Fibroblast of the aortic adventitia (primary cell): ENCODE data around the gene VEGFC. TPM values are rescaled to one million over a fixed set of nuclear protein-coding genes. Genes with fewer than 3 reads are reported as not detected.
A peak's percentile ranks its signal among the peaks of the same experiment; 100 is the strongest.

Source experiments
- DNase-seq: peaks from one replicate; pipeline ENCODE4 v3.0.0-alpha.2; 2010; ENCODE audit warnings: low read depth
- H3K4me3 ChIP-seq: 2 replicates; pipeline ENCODE4 v1.5.1; 2011; ENCODE audit warnings: low read depth, mild to moderate bottlenecking, control low read depth, low read length, moderate library complexity
- CTCF ChIP-seq: IDR thresholded peaks from 2 replicates; pipeline ENCODE4 v1.5.1; 2011; ENCODE audit warnings: mild to moderate bottlenecking, low read length, control low read depth, inconsistent platforms; ENCODE audit not compliant: insufficient read depth
- total RNA-seq: library from RNA; depleted of rRNA; stranded (reverse); fragments of >200 nt; gene quantifications from 2 replicates; pipeline ENCODE4 v1.2.3, GENCODE V29; 2012; ENCODE audit warnings: low replicate concordance

The VEGFC gene
- total RNA-seq, 1 donor: 42.9 TPM

- TF ChIP-seq CTCF: no peak
- no peak overlapping the region for H3K4me3 ChIP-seq
- peak; percentile 28 for DNase-seq
These were observed 65.9 kb downstream of the VEGFC start for GRCh38 chr4:176726803-176727202.

GRCh38 chr4:176721459-176721858 is 71.3 kb downstream of the VEGFC start:
- TF ChIP-seq CTCF: no peak
- H3K4me3 ChIP-seq: no peak overlapping the region
- no peak for DNase-seq

- H3K4me3 ChIP-seq: no peak overlapping the region
- peak; percentile 17 for DNase-seq
- TF ChIP-seq CTCF: no peak
These were observed 73.8 kb downstream of the VEGFC start for GRCh38 chr4:176718881-176719280.

- DNase-seq: no peak
- no peak for TF ChIP-seq CTCF
These were observed 75.5 kb downstream of the VEGFC start for GRCh38 chr4:176717237-176717636.

GRCh38 chr4:176709417-176709816 is 83.3 kb downstream of the VEGFC start:
- no peak overlapping the region for H3K4me3 ChIP-seq
- DNase-seq: peak; percentile 18
- TF ChIP-seq CTCF: no peak

More at GRCh38 chr4:176717237-176717636, 75.5 kb downstream of the VEGFC start:
- no peak overlapping the region for H3K4me3 ChIP-seq

GRCh38 chr4:176708771-176709311 is 83.9 kb downstream of the VEGFC start:
- no peak overlapping the region for H3K4me3 ChIP-seq
- DNase-seq: peak; percentile 8
- TF ChIP-seq CTCF: no peak

- TF ChIP-seq CTCF: no peak
- H3K4me3 ChIP-seq: no peak overlapping the region
- DNase-seq: no peak
These were observed 102.0 kb downstream of the VEGFC start for GRCh38 chr4:176690716-176691115.
